Measurements from ENCODE around the gene PHACTR1. TPM values are rescaled to one million over a fixed set of nuclear protein-coding genes. Genes with fewer than 3 reads are reported as not detected.

PHACTR1 gene
- total RNA-seq, 2 donors from 2014 or later, result 6.0 to 12.9 TPM

DNA sequence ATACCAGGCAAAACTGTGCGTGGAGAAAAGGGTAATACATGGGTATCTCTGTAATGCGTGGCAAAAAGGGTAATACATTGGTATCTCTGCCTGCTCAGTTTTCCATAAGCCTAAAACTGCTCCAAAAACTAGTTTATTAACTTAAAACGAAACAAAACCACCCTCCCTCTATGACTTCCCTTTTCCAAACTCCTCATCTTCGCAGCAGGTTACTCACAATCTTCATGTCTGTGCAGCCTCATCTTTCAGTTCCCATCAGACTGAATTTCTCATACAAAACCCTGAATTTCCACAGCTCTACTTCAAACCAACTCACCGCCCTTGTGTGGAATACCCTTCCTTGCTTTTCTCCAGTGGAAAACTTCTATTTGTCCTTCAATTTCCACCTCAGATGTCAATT is 199.4 kb downstream of the PHACTR1 start:
- ATAC-seq (no peak), DNase-seq (no peak)
- H3K27ac ChIP-seq, result no peak overlapping the region
- TF ChIP-seq POLR2A (IDR thresholded peaks at IDR 0.05), result no peak
- TF ChIP-seq, protein P1, sequence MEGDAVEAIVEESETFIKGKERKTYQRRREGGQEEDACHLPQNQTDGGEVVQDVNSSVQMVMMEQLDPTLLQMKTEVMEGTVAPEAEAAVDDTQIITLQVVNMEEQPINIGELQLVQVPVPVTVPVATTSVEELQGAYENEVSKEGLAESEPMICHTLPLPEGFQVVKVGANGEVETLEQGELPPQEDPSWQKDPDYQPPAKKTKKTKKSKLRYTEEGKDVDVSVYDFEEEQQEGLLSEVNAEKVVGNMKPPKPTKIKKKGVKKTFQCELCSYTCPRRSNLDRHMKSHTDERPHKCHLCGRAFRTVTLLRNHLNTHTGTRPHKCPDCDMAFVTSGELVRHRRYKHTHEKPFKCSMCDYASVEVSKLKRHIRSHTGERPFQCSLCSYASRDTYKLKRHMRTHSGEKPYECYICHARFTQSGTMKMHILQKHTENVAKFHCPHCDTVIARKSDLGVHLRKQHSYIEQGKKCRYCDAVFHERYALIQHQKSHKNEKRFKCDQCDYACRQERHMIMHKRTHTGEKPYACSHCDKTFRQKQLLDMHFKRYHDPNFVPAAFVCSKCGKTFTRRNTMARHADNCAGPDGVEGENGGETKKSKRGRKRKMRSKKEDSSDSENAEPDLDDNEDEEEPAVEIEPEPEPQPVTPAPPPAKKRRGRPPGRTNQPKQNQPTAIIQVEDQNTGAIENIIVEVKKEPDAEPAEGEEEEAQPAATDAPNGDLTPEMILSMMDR (IDR thresholded peaks at IDR 0.05), result no peak
- intact Hi-C loops (cut with DNase I), result no loop called here
- H3K36me3 ChIP-seq (replicated peaks in 1 of 2; ENCODE audit: insufficient read depth in 1 of 2, low read depth in 2 of 2), result no peaks in the 10 kb centered on the region
- no peaks in the 10 kb centered on the region for H3K9me3 ChIP-seq
- no peak overlapping the region for H3K4me3 ChIP-seq
- WGBS, 2 donors, result 74 to 80% methylated on average over 5 of the region's 5 CpGs
- H3K27me3 ChIP-seq, result no peaks in the 10 kb centered on the region
- H3K4me1 ChIP-seq, result no peaks in the 10 kb centered on the region

DNA sequence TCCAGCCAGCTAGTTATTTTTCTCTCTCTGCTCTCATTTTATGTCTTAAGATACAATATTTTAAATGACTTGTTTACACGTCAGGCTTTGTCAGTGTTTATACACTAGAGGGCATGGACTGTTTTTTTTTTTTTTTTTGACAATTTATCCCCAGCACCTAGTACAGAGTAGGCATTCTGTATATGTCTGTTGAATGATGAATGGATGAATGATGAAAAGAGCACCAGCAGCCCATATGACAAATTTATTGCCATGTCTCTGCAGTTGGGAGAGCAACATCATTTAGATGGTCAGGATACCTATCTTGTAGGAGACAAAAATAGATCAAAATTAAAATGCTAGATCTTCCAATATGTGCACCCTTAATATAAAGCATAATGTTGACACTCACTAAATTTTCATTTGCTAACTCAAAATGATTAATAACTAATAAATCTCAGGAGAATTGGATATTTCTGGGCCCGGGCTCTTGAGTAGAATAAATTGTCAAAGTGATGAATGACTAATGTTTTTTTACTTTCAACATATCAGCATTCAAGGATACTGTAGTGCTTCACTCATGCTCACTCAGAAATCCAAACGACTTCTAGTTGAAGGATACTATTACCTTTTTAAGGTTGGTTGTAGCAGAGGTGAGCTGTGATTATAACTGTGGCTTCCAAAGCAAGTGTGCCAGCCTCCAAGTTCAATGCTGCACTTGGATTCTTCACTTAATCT is 200.0 kb downstream of the PHACTR1 start:
- WGBS, 2 donors, result 62 to 64% methylated on average over 3 of the region's 3 CpGs
- H3K36me3 ChIP-seq (replicated peaks in 1 of 2; ENCODE audit: insufficient read depth in 1 of 2, low read depth in 2 of 2), result no peaks in the 10 kb centered on the region
- intact Hi-C loops (cut with DNase I), result no loop called here
- ATAC-seq, result no peak
- no peak for DNase-seq
- TF ChIP-seq POLR2A (IDR thresholded peaks at IDR 0.05), result no peak
- TF ChIP-seq, protein P1 (IDR thresholded peaks at IDR 0.05), result no peak
- no peaks in the 10 kb centered on the region for H3K27me3 ChIP-seq
- H3K27ac ChIP-seq, result no peak overlapping the region
- no peaks in the 10 kb centered on the region for H3K4me1 ChIP-seq
- no peaks in the 10 kb centered on the region for H3K9me3 ChIP-seq
- no peak overlapping the region for H3K4me3 ChIP-seq

DNA sequence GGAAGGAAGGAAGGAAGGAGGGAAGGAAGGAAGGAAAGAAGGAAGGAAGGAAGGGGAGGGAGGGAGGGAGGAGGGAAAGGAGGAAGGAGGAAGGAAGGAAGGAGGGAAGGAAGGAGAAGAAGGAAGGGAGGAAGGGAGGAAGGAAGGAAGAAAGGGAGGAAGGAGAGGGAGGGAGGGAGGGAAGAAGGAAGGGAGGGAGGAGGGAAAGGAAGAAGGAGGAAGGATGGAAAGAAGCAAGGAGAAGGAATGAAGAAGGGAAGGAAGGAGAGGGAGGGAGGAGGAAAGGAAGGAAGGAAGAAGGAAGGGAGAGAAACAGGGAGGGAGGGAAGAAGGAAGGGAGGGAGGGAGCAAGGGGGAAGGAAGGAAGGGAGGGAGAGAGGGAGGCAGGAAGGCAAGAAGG is 204.9 kb downstream of the PHACTR1 start:
- DNase-seq (no peak), ATAC-seq (no peak)
- H3K4me1 ChIP-seq, result no peaks in the 10 kb centered on the region
- H3K27me3 ChIP-seq, result no peaks in the 10 kb centered on the region
- no peaks in the 10 kb centered on the region for H3K9me3 ChIP-seq
- no peaks in the 10 kb centered on the region for H3K36me3 ChIP-seq (replicated peaks in 1 of 2; ENCODE audit: insufficient read depth in 1 of 2, low read depth in 2 of 2)
- TF ChIP-seq, protein P1 (IDR thresholded peaks at IDR 0.05), result no peak
- TF ChIP-seq POLR2A (IDR thresholded peaks at IDR 0.05), result no peak
- no peak overlapping the region for H3K27ac ChIP-seq
- intact Hi-C loops (cut with DNase I), result no loop called here
- no peak overlapping the region for H3K4me3 ChIP-seq

DNA sequence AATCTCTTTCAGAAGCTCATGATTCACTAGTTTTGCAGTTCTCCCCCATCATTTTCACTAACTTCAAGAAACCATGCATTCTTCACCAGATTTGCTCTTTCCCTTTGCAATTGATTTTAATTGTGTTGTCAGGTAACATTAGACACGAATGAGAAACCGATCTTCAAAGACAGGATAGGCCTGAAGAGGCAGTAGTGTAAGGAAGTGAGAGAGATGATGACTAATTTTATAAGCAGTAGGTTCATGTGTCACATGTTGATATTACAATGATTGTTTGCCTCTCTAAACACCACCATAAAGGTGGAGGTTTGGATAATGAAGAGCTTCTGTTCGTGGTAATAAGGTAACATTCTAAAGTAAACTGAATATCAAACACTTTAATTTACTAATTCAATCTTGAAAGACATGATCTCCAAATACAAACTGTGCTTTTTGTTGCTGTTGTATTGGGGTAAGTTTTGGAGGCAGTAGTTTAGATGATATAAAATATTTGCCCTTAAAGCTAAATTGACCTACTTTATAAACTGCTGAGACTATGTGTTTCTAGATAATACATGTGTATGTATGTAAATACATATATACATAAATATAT is 207.2 kb downstream of the PHACTR1 start:
- ATAC-seq (no peak), DNase-seq (no peak)
- Histone ChIP-seq H3K4me1 (no peaks in the 10 kb centered on the region), H3K4me3 (no peak overlapping the region), H3K9me3 (no peaks in the 10 kb centered on the region), H3K36me3 (replicated peaks in 1 of 2; ENCODE audit: insufficient read depth in 1 of 2, low read depth in 2 of 2) (no peaks in the 10 kb centered on the region), H3K27ac (no peak overlapping the region), H3K27me3 (no peaks in the 10 kb centered on the region)
- intact Hi-C loops (cut with DNase I), result no loop called here
- no peak for TF ChIP-seq POLR2A (IDR thresholded peaks at IDR 0.05)
- TF ChIP-seq, protein P1 (IDR thresholded peaks at IDR 0.05), result no peak
- 50 to 66% methylated on average over 3 of the region's 3 CpGs for WGBS, 2 donors

DNA sequence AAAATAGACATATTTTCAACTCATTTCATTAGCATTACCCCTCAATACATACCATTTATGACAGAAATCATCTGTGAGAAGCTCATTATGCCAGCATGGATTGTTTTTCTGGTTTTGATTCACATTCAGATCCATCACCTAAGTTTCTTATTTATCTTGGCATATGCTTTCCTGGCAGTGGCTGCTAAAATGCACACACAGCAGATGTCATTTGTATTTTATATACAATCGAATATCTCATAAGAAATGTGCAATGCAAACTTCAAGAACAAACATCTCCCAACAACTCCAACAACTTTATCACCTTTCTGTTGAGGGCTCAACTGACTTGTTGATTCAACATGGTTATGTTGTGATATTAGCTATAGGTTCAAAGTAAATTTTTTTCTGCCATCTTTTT is 208.3 kb downstream of the PHACTR1 start:
- TF ChIP-seq, protein P1 (IDR thresholded peaks at IDR 0.05), result no peak
- no peak for TF ChIP-seq POLR2A (IDR thresholded peaks at IDR 0.05)
- intact Hi-C loops (cut with DNase I), result no loop called here
- ATAC-seq, result no peak

More for the DNA sequence above, 208.3 kb downstream of the PHACTR1 start:
- H3K27ac ChIP-seq, result no peak overlapping the region
- WGBS, 2 donors, result 38 to 39% methylated on average over 1 of the region's 1 CpG
- no peak overlapping the region for H3K4me3 ChIP-seq
- no peaks in the 10 kb centered on the region for H3K4me1 ChIP-seq
- no peaks in the 10 kb centered on the region for H3K36me3 ChIP-seq (replicated peaks in 1 of 2; ENCODE audit: insufficient read depth in 1 of 2, low read depth in 2 of 2)
- DNase-seq, result no peak
- no peaks in the 10 kb centered on the region for H3K9me3 ChIP-seq
- no peaks in the 10 kb centered on the region for H3K27me3 ChIP-seq
